WTC11 (cell line): ENCODE data around the gene CBX7. TPM values are rescaled to one million over a fixed set of nuclear protein-coding genes. Genes with fewer than 3 reads are reported as not detected.

Experiments
- ATAC-seq: fragments of 200-7000 bp; cut with Tn5 transposase; 2 replicates; pipeline ENCODE4 v1.10.0; 2021; ENCODE audit warnings: mild to moderate bottlenecking, moderate library complexity
- CTCF ChIA-PET: fragments of 300-600 bp; sonication (Branson Sonifier 250); formaldehyde crosslinking; loops from one replicate; lab custom pipeline; 2021; ENCODE audit warnings: antibody characterized with exemption; lab: Charles Lee
- POLR2A ChIA-PET: fragments of 350-600 bp; sonication (Branson Sonifier 250); formaldehyde crosslinking; loops from one replicate; lab custom pipeline; 2021; ENCODE audit warnings: antibody characterized with exemption; lab: Charles Lee
- DNase-seq: peaks from one replicate; pipeline ENCODE4 v3.0.0; 2021; ENCODE audit warnings: low spot score
- H3K27ac Mint-ChIP-seq: 2 replicates; pipeline ENCODE4 v1.8.0; 2021; ENCODE audit warnings: mixed read lengths
- H3K27me3 Mint-ChIP-seq: 2 replicates; pipeline ENCODE4 v1.8.0; 2021; ENCODE audit warnings: low read depth, mild to moderate bottlenecking, moderate library complexity, mixed read lengths
- H3K36me3 Mint-ChIP-seq: 2 replicates; pipeline ENCODE4 v1.8.0; 2021; ENCODE audit warnings: mixed read lengths
- H3K4me1 Mint-ChIP-seq: 2 replicates; pipeline ENCODE4 v1.8.0; 2022; ENCODE audit warnings: mixed read lengths
- H3K4me3 Mint-ChIP-seq: 2 replicates; pipeline ENCODE4 v1.8.0; 2021; ENCODE audit warnings: mild to moderate bottlenecking, moderate library complexity, mixed read lengths
- H3K9me3 Mint-ChIP-seq: 2 replicates; pipeline ENCODE4 v1.8.0; 2021; ENCODE audit warnings: mixed read lengths
- ARID4B ChIP-seq: sonication (generic); formaldehyde crosslinking; IDR thresholded peaks from 2 replicates; pipeline ENCODE4 v1.8.0; 2023; ENCODE audit warnings: missing genetic modification reagents, mild to moderate bottlenecking, borderline replicate concordance
- ATF3 ChIP-seq: sonication (generic); formaldehyde crosslinking; conservative IDR thresholded peaks from 2 replicates; pipeline ENCODE4 v1.8.1; 2022; ENCODE audit warnings: mild to moderate bottlenecking, missing genetic modification reagents
- CREM ChIP-seq: sonication (generic); formaldehyde crosslinking; IDR thresholded peaks from 2 replicates; pipeline ENCODE4 v1.8.1; 2022; ENCODE audit warnings: mild to moderate bottlenecking, missing genetic modification reagents, moderate library complexity
- ESRRA ChIP-seq: sonication (generic); formaldehyde crosslinking; IDR thresholded peaks from 2 replicates; pipeline ENCODE4 v1.8.1; 2022; ENCODE audit warnings: mild to moderate bottlenecking, missing genetic modification reagents, borderline replicate concordance
- FOXK1 ChIP-seq: sonication (generic); formaldehyde crosslinking; IDR thresholded peaks from 2 replicates; pipeline ENCODE4 v1.8.0; 2022; ENCODE audit warnings: mild to moderate bottlenecking, moderate library complexity, missing genetic modification reagents
- GTF2I ChIP-seq: fragments of 250-450 bp; sonication (Bioruptor Pico); conservative IDR thresholded peaks from 2 replicates; pipeline ENCODE4 v1.4.0; 2021; ENCODE audit warnings: mild to moderate bottlenecking
- IRF2 ChIP-seq: sonication (generic); formaldehyde crosslinking; IDR thresholded peaks from 2 replicates; pipeline ENCODE4 v1.8.0; 2022; ENCODE audit warnings: low read depth, missing genetic modification reagents, borderline replicate concordance
- JAZF1 ChIP-seq: fragments of 250-450 bp; sonication (Bioruptor Pico); IDR thresholded peaks from 2 replicates; pipeline ENCODE4 v1.9.0; 2021; ENCODE audit warnings: moderate library complexity, mild to moderate bottlenecking, inconsistent platforms
- MAX ChIP-seq: sonication (generic); formaldehyde crosslinking; IDR thresholded peaks from 2 replicates; pipeline ENCODE4 v1.8.0; 2022; ENCODE audit warnings: mild to moderate bottlenecking, missing genetic modification reagents
- MYBL2 ChIP-seq: sonication (generic); formaldehyde crosslinking; IDR thresholded peaks from 2 replicates; pipeline ENCODE4 v1.8.1; 2023; ENCODE audit warnings: mild to moderate bottlenecking, moderate library complexity, missing genetic modification reagents
- NR1H2 ChIP-seq: sonication (generic); formaldehyde crosslinking; IDR thresholded peaks from 2 replicates; pipeline ENCODE4 v1.9.0; 2021; ENCODE audit warnings: mild to moderate bottlenecking, moderate library complexity, missing genetic modification reagents
- NR2C2 ChIP-seq: sonication (generic); formaldehyde crosslinking; IDR thresholded peaks from 2 replicates; pipeline ENCODE4 v1.8.0; 2022; ENCODE audit warnings: mild to moderate bottlenecking, missing genetic modification reagents
- NR3C1 ChIP-seq: sonication (generic); formaldehyde crosslinking; conservative IDR thresholded peaks from 2 replicates; pipeline ENCODE4 v1.8.1; 2023; ENCODE audit warnings: low read depth, mild to moderate bottlenecking, missing genetic modification reagents
- TEAD1 ChIP-seq: sonication (generic); formaldehyde crosslinking; IDR thresholded peaks from 2 replicates; pipeline ENCODE4 v1.8.0; 2022; ENCODE audit warnings: mild to moderate bottlenecking, missing genetic modification reagents
- TP53 ChIP-seq: sonication (generic); formaldehyde crosslinking; IDR thresholded peaks from 2 replicates; pipeline ENCODE4 v1.8.1; 2023; ENCODE audit warnings: mild to moderate bottlenecking, missing genetic modification reagents
- ZSCAN18 ChIP-seq: fragments of 250-450 bp; sonication (Bioruptor Pico); IDR thresholded peaks from 2 replicates; pipeline ENCODE4 v2.1.2; 2022; ENCODE audit warnings: mild to moderate bottlenecking, moderate library complexity
- total RNA-seq: library from RNA; stranded (reverse); gene quantifications from 3 replicates; pipeline ENCODE4 v1.2.3, GENCODE V29; 2021
- TF ChIP-seq, protein P1 (sequence below): sonication (generic); formaldehyde crosslinking; IDR thresholded peaks from 2 replicates; pipeline ENCODE4 v1.8.1; 2022; ENCODE audit warnings: mild to moderate bottlenecking, moderate library complexity, missing genetic modification reagents
- TF ChIP-seq, protein P2 (sequence below): sonication (generic); formaldehyde crosslinking; IDR thresholded peaks from 2 replicates; pipeline ENCODE4 v1.8.1; 2023; ENCODE audit warnings: mild to moderate bottlenecking, missing genetic modification reagents, moderate library complexity
- TF ChIP-seq, protein P3 (sequence below): sonication (generic); formaldehyde crosslinking; conservative IDR thresholded peaks from 2 replicates; pipeline ENCODE4 v1.8.1; 2023; ENCODE audit warnings: mild to moderate bottlenecking, low read depth, missing genetic modification reagents, moderate library complexity

The CBX7 gene
- total RNA-seq, 1 experiment from 2014 or later, result 10.6 TPM

GRCh38 chr22:39081598-39081997 is 70.9 kb downstream of the CBX7 start:
- ATAC-seq (no peak), DNase-seq (no peak)
- Mint-ChIP-seq H3K4me3 (no peak overlapping the region), H3K36me3 (no peaks in the 10 kb centered on the region), H3K9me3 (no peaks in the 10 kb centered on the region), H3K4me1 (peaks cover 26% of the 10 kb centered on the region), H3K27ac (no peak overlapping the region), H3K27me3 (no peaks in the 10 kb centered on the region; the same call in 1 of the 2 replicates)
- POLR2A ChIA-PET, result no interaction called here
- CTCF ChIA-PET, result no interaction called here
- TF ChIP-seq IRF2 (CRISPR knock-in tag) (no peak), FOXK1 (CRISPR knock-in tag) (no peak), JAZF1 (CRISPR knock-in tag) (no peak), NR1H2 (CRISPR knock-in tag) (no peak), TP53 (CRISPR knock-in tag) (no peak), GTF2I (no peak), TEAD1 (CRISPR knock-in tag) (no peak), ESRRA (CRISPR knock-in tag) (no peak), NR3C1 (CRISPR knock-in tag) (no peak), MYBL2 (CRISPR knock-in tag) (no peak), CREM (no peak), ATF3 (CRISPR knock-in tag) (no peak), MAX (no peak), NR2C2 (CRISPR knock-in tag) (no peak), ARID4B (no peak)
- TF ChIP-seq, protein P1, sequence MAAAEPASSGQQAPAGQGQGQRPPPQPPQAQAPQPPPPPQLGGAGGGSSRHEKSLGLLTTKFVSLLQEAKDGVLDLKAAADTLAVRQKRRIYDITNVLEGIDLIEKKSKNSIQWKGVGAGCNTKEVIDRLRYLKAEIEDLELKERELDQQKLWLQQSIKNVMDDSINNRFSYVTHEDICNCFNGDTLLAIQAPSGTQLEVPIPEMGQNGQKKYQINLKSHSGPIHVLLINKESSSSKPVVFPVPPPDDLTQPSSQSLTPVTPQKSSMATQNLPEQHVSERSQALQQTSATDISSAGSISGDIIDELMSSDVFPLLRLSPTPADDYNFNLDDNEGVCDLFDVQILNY (CRISPR knock-in tag), result no peak
- TF ChIP-seq, protein P2, sequence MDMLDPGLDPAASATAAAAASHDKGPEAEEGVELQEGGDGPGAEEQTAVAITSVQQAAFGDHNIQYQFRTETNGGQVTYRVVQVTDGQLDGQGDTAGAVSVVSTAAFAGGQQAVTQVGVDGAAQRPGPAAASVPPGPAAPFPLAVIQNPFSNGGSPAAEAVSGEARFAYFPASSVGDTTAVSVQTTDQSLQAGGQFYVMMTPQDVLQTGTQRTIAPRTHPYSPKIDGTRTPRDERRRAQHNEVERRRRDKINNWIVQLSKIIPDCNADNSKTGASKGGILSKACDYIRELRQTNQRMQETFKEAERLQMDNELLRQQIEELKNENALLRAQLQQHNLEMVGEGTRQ (CRISPR knock-in tag), result no peak

DNA sequence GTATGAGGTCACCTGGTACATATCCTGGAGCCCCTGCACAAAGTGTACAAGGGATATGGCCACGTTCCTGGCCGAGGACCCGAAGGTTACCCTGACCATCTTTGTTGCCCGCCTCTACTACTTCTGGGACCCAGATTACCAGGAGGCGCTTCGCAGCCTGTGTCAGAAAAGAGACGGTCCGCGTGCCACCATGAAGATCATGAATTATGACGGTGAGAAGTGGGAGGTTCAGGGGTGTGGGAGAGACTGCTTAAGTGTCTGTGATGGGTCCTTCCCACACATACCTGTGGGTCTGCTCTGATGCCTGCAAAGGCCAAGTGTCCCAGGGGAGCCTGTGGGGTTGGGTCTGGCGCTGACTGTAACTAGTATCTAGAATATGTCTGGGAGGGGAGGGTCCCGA is 71.5 kb downstream of the CBX7 start:
- Mint-ChIP-seq H3K27ac (no peak overlapping the region), H3K9me3 (no peaks in the 10 kb centered on the region), H3K4me1 (peaks cover 29% of the 10 kb centered on the region), H3K36me3 (no peaks in the 10 kb centered on the region), H3K27me3 (no peaks in the 10 kb centered on the region; the same call in 1 of the 2 replicates), H3K4me3 (no peak overlapping the region)
- TF ChIP-seq, protein P3, sequence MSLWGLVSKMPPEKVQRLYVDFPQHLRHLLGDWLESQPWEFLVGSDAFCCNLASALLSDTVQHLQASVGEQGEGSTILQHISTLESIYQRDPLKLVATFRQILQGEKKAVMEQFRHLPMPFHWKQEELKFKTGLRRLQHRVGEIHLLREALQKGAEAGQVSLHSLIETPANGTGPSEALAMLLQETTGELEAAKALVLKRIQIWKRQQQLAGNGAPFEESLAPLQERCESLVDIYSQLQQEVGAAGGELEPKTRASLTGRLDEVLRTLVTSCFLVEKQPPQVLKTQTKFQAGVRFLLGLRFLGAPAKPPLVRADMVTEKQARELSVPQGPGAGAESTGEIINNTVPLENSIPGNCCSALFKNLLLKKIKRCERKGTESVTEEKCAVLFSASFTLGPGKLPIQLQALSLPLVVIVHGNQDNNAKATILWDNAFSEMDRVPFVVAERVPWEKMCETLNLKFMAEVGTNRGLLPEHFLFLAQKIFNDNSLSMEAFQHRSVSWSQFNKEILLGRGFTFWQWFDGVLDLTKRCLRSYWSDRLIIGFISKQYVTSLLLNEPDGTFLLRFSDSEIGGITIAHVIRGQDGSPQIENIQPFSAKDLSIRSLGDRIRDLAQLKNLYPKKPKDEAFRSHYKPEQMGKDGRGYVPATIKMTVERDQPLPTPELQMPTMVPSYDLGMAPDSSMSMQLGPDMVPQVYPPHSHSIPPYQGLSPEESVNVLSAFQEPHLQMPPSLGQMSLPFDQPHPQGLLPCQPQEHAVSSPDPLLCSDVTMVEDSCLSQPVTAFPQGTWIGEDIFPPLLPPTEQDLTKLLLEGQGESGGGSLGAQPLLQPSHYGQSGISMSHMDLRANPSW (CRISPR knock-in tag), result no peak
- TF ChIP-seq ARID4B (no peak), ZSCAN18 (CRISPR knock-in tag) (no peak)
- ChIA-PET CTCF (interaction anchor here (0.6 to 1.3 kb wide), 3 partner anchors 54 to 448 kb away, joined by 3 read pairs; no protein-coding TSS in a partner anchor), POLR2A (no interaction called here)
- no peak for ATAC-seq
- DNase-seq, result no peak
